ENCODE data around the gene BAIAP3.

The BAIAP3 gene

GRCh38 chr16:1330931-1331711 lies 2.3 kb upstream of the BAIAP3 start:
- H3K27me3 ChIP-seq (ENCODE audit: insufficient read depth, low read length): peaks cover 50% of the 10 kb centered on the region
- peaks cover 5% of the 10 kb centered on the region; the same call in 1 of the 2 replicates for H3K4me1 ChIP-seq (ENCODE audit: insufficient read depth, low read length)
- H3K9me3 ChIP-seq (ENCODE audit: insufficient read depth, low read depth, low read length): peaks cover 6% of the 10 kb centered on the region; the same call in 1 of the 2 replicates
- H3K4me3 ChIP-seq (ENCODE audit: low read length): peak overlapping the region; percentile 50; the same call in 1 of the 2 replicates
- no peaks in the 10 kb centered on the region for H3K36me3 ChIP-seq (ENCODE audit: insufficient read depth, low read depth, low read length)
- peak overlapping the region; percentile 50; the same call in 1 of the 2 replicates for H3K9ac ChIP-seq (ENCODE audit: low read depth, low read length)
- no peak overlapping the region for H3K27ac ChIP-seq (ENCODE audit: low read length)

DNA sequence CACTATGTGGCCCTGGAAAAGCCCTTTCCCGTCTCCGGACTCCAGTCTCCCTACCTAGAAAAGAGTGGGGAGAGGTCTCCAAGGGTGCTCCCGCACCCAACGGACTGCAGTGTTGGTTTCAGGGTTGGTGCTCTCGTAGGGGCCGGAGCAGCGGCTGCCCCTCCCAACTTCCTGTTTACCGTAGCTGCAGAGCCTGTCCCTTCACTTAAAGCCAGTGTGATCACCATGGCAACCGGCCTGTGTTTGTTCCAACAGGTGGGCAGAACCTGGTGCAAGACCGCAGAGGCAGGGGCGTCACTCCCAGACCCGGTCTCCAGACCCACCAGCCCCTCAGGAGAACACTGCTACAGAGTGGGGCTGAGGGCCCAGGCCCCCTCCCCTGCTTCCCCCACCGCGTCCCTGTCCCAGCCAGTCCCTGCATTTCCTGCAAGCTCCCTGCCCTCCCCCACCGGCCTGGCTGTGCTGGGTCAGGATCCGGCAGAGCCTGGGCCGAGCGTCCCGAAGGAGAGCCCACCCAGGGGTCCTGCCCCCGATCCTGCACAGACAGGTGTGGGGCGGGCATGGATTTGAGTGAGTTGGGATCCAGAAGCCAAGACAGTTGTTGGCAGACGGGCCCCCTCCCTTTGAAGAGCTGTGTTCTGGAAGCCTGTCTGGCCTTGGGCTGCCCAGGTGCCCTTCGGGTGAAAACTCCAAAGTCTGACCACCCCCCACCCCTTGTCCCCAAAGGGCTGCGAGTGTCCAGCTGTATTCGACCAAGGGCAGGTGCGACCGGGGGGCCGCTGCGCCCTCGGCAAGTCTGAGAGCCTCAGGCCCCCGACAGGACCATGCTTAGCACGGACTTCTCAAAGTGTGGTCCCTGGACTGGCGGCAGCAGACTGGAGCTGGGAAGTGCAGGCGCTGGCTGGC lies 1.5 kb upstream of the BAIAP3 start:
- H3K27me3 ChIP-seq (ENCODE audit: insufficient read depth, low read length): peaks cover 59% of the 10 kb centered on the region
- peak overlapping the region; percentile 50; the same call in 1 of the 2 replicates for H3K4me3 ChIP-seq (ENCODE audit: low read length)
- peaks cover 6% of the 10 kb centered on the region; the same call in 1 of the 2 replicates for H3K9me3 ChIP-seq (ENCODE audit: insufficient read depth, low read depth, low read length)
- peak overlapping the region; percentile 50; the same call in 1 of the 2 replicates for H3K9ac ChIP-seq (ENCODE audit: low read depth, low read length)
- no peaks in the 10 kb centered on the region for H3K36me3 ChIP-seq (ENCODE audit: insufficient read depth, low read depth, low read length)
- no peak overlapping the region for H3K27ac ChIP-seq (ENCODE audit: low read length)
- peaks cover 5% of the 10 kb centered on the region; the same call in 1 of the 2 replicates for H3K4me1 ChIP-seq (ENCODE audit: insufficient read depth, low read length)

DNA sequence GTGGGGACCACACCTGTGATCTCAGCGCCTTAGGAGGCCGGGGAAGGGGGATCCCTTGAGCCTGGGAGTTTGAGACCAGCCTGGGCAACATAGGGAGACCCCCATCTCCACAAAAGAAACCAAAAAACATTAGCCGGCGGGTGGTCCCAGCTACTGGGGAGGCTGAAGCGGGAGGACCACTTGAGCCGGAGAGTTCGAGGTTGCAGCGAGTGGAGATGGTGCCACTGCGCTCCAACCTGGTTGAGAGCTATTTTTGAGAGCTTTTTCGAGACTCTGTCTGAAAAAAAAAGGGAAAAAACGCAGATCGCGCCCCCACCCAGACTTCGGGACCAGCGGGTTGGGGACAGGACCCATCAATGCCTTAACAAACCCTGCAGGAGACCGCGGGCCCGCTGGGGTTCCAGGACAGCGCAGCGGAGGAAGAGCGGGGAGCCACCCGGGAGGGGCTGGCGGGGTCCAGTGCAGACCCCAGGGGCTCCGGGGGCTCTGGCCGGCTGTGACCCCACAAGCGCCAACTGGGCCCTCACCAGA lies 762 bp upstream of the BAIAP3 start:
- Histone ChIP-seq H3K4me3 (ENCODE audit: low read length) (peak overlapping the region; percentile 50; the same call in 1 of the 2 replicates), H3K4me1 (ENCODE audit: insufficient read depth, low read length) (peaks cover 5% of the 10 kb centered on the region; the same call in 1 of the 2 replicates), H3K9ac (ENCODE audit: low read depth, low read length) (no peak overlapping the region), H3K9me3 (ENCODE audit: insufficient read depth, low read depth, low read length) (peaks cover 6% of the 10 kb centered on the region; the same call in 1 of the 2 replicates), H3K27ac (ENCODE audit: low read length) (no peak overlapping the region), H3K36me3 (ENCODE audit: insufficient read depth, low read depth, low read length) (no peaks in the 10 kb centered on the region), H3K27me3 (ENCODE audit: insufficient read depth, low read length) (peaks cover 62% of the 10 kb centered on the region)

GRCh38 chr16:1333854-1334700 lies 632 bp downstream of the BAIAP3 start:
- Histone ChIP-seq H3K9me3 (ENCODE audit: insufficient read depth, low read depth, low read length) (peaks cover 6% of the 10 kb centered on the region; the same call in 1 of the 2 replicates), H3K4me3 (ENCODE audit: low read length) (peak overlapping the region; percentile 45; the same call in 1 of the 2 replicates), H3K9ac (ENCODE audit: low read depth, low read length) (no peak overlapping the region), H3K27ac (ENCODE audit: low read length) (no peak overlapping the region), H3K27me3 (ENCODE audit: insufficient read depth, low read length) (peaks cover 64% of the 10 kb centered on the region), H3K4me1 (ENCODE audit: insufficient read depth, low read length) (peaks cover 5% of the 10 kb centered on the region; the same call in 1 of the 2 replicates), H3K36me3 (ENCODE audit: insufficient read depth, low read depth, low read length) (no peaks in the 10 kb centered on the region)

DNA sequence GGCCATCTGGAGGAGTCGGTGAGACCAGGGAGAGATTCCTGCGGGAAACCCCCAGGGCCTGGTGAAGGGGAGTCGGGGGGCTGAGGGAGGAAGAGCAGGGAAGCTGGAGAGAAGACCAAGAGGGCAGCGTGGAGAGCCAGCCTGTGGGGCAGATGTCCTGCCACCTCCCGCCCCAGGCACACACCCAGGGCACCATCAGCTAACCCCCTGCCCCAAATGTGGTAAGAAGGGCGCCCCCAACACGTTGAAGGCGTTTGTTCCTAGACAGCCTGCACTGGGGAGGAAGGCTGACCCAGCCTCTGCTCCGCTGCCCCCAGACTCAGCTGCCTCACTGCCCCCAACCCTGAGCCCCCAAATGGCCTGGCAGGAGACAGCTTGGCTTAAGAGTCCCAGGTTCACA lies 1.3 kb downstream of the BAIAP3 start:
- no peaks in the 10 kb centered on the region for H3K36me3 ChIP-seq (ENCODE audit: insufficient read depth, low read depth, low read length)
- H3K27me3 ChIP-seq (ENCODE audit: insufficient read depth, low read length): peaks cover 64% of the 10 kb centered on the region
- no peak overlapping the region for H3K27ac ChIP-seq (ENCODE audit: low read length)
- peak overlapping the region; percentile 26; the same call in 1 of the 2 replicates for H3K4me3 ChIP-seq (ENCODE audit: low read length)
- peaks cover 5% of the 10 kb centered on the region; the same call in 1 of the 2 replicates for H3K4me1 ChIP-seq (ENCODE audit: insufficient read depth, low read length)
- H3K9ac ChIP-seq (ENCODE audit: low read depth, low read length): no peak overlapping the region
- H3K9me3 ChIP-seq (ENCODE audit: insufficient read depth, low read depth, low read length): peaks cover 6% of the 10 kb centered on the region; the same call in 1 of the 2 replicates

- Histone ChIP-seq H3K4me1 (ENCODE audit: insufficient read depth, low read length) (peaks cover 5% of the 10 kb centered on the region; the same call in 1 of the 2 replicates), H3K36me3 (ENCODE audit: insufficient read depth, low read depth, low read length) (no peaks in the 10 kb centered on the region), H3K9ac (ENCODE audit: low read depth, low read length) (no peak overlapping the region), H3K4me3 (ENCODE audit: low read length) (no peak overlapping the region), H3K9me3 (ENCODE audit: insufficient read depth, low read depth, low read length) (0 out of 2 replicates have a peak, but pooled peaks cover under 1% of the 10 kb centered on the region), H3K27me3 (ENCODE audit: insufficient read depth, low read length) (peaks cover 64% of the 10 kb centered on the region), H3K27ac (ENCODE audit: low read length) (no peak overlapping the region)
Measured at GRCh38 chr16:1335211-1335971, 1.9 kb downstream of the BAIAP3 start.

DNA sequence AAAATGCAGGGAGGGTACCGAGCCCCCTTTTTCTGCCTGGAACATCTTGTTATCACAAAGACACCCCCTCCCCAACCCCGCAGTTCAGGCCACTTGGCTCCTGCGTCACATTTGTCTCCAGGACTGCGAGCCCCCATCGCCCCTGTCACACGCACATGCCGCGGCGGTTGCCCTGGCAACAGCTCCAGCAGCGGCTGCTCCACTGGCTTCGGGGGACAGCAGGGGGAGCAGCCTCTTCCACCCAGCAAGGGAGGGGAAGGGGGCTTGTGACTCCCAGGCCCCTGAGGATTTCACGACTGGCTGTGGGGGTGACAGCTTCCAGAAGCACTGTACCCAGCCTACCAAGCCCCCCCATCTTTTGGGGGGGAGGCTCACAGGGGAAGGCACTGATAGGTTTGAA lies 2.6 kb downstream of the BAIAP3 start:
- Histone ChIP-seq H3K4me3 (ENCODE audit: low read length) (no peak overlapping the region), H3K9ac (ENCODE audit: low read depth, low read length) (no peak overlapping the region), H3K36me3 (ENCODE audit: insufficient read depth, low read depth, low read length) (no peaks in the 10 kb centered on the region), H3K4me1 (ENCODE audit: insufficient read depth, low read length) (peaks cover 5% of the 10 kb centered on the region; the same call in 1 of the 2 replicates), H3K27me3 (ENCODE audit: insufficient read depth, low read length) (peaks cover 64% of the 10 kb centered on the region), H3K9me3 (ENCODE audit: insufficient read depth, low read depth, low read length) (no peaks in the 10 kb centered on the region), H3K27ac (ENCODE audit: low read length) (no peak overlapping the region)

DNA sequence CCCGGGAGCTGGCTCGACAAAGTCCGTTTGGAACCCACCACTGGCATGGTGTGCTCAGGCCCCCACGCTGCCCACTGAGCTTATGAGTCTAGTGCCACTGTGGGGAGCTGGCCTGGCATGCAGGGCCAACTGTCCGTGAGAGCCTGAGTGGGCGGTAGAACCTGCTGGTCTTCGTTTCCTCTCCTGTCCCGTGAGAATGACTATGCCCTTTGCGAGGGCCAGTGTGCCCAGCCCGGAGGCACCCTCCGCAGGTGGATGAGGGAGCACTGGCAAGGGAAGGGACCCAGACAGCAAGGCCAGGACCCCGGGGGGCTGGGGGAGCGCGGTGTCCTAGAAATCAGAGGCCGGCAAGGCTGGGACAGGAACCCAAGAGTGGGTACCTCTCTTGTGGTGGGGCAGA lies 3.2 kb downstream of the BAIAP3 start:
- no peaks in the 10 kb centered on the region for H3K36me3 ChIP-seq (ENCODE audit: insufficient read depth, low read depth, low read length)
- H3K9me3 ChIP-seq (ENCODE audit: insufficient read depth, low read depth, low read length): no peaks in the 10 kb centered on the region
- no peak overlapping the region for H3K9ac ChIP-seq (ENCODE audit: low read depth, low read length)
- H3K27me3 ChIP-seq (ENCODE audit: insufficient read depth, low read length): peaks cover 63% of the 10 kb centered on the region
- H3K27ac ChIP-seq (ENCODE audit: low read length): no peak overlapping the region
- H3K4me3 ChIP-seq (ENCODE audit: low read length): no peak overlapping the region
- H3K4me1 ChIP-seq (ENCODE audit: insufficient read depth, low read length): peaks cover 5% of the 10 kb centered on the region; the same call in 1 of the 2 replicates

DNA sequence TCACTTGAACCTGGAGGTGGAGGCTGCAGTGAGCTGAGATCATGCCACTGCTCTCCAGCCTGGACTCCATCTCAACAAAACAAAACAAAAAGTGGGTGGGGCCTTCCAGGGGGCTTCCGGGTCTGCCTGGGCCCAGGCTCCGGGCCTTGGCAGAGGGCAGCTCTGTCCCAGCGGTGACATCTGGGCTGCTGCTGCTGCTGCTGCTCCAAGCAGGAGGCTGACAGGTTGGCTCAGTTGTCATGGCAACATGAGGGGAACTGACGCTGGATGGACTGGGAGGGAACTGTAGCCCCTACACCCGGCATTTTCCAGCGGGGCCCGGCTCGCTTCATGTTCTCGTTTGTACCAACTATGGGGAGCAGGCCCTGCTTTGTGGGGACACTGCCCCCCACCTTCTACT lies 4.0 kb downstream of the BAIAP3 start:
- Histone ChIP-seq H3K27me3 (ENCODE audit: insufficient read depth, low read length) (peaks cover 63% of the 10 kb centered on the region), H3K4me3 (ENCODE audit: low read length) (no peak overlapping the region), H3K9ac (ENCODE audit: low read depth, low read length) (no peak overlapping the region), H3K9me3 (ENCODE audit: insufficient read depth, low read depth, low read length) (no peaks in the 10 kb centered on the region), H3K36me3 (ENCODE audit: insufficient read depth, low read depth, low read length) (no peaks in the 10 kb centered on the region), H3K4me1 (ENCODE audit: insufficient read depth, low read length) (no peaks in the 10 kb centered on the region; the same call in 1 of the 2 replicates), H3K27ac (ENCODE audit: low read length) (no peak overlapping the region)

- Histone ChIP-seq H3K4me1 (ENCODE audit: insufficient read depth, low read length) (no peaks in the 10 kb centered on the region; the same call in 1 of the 2 replicates), H3K27me3 (ENCODE audit: insufficient read depth, low read length) (peaks cover 57% of the 10 kb centered on the region)
Measured at GRCh38 chr16:1338119-1338730, 4.8 kb downstream of the BAIAP3 start.

More at GRCh38 chr16:1338119-1338730, 4.8 kb downstream of the BAIAP3 start:
- Histone ChIP-seq H3K9me3 (ENCODE audit: insufficient read depth, low read depth, low read length) (no peaks in the 10 kb centered on the region), H3K27ac (ENCODE audit: low read length) (no peak overlapping the region), H3K4me3 (ENCODE audit: low read length) (no peak overlapping the region), H3K9ac (ENCODE audit: low read depth, low read length) (no peak overlapping the region), H3K36me3 (ENCODE audit: insufficient read depth, low read depth, low read length) (no peaks in the 10 kb centered on the region)

Measured in iPS-20b (cell line).